GM18505 (cell line): ENCODE measurements around the gene THPO.

Experiments used
- ATAC-seq: cut with Tn5 transposase; IDR thresholded peaks from one replicate; pipeline ENCODE4 v1.9.1; 2021; ENCODE audit not compliant: unreplicated experiment
- POLR2A ChIP-seq: IDR thresholded peaks from 4 replicates; pipeline ENCODE4 v1.6.1; 2011; ENCODE audit warnings: borderline replicate concordance; ENCODE audit not compliant: insufficient read depth, insufficient read length; ENCODE audit errors: extremely low read depth

Gene THPO

DNA sequence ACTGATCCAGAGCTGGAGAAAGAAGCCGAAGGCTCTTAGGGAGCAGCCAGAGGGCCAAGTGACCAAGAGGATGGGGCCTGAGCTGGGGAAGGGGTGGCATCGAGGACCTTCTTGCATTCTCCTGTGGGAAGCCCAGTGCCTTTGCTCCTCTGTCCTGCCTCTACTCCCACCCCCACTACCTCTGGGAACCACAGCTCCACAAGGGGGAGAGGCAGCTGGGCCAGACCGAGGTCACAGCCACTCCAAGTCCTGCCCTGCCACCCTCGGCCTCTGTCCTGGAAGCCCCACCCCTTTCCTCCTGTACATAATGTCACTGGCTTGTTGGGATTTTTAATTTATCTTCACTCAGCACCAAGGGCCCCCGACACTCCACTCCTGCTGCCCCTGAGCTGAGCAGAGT lies 11.4 kb upstream of the THPO start:
- ATAC-seq, result no peak

DNA sequence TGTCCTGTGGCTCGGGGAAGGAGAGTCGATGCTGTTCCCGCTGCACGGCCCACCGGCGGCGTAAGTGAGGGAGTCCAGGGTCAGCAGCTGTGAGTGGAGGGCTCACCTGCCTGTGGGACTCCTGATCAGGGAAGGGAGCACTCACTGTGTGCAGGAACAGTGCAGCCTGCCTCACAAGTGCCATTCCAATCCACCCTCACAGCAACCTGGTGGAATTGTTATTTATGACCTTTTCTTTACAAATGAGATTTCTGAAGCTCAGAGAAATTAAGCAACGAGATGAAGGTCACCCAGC lies 10.9 kb upstream of the THPO start:
- TF ChIP-seq POLR2A, result no peak
- ATAC-seq, result no peak

More for the DNA sequence above, 11.4 kb upstream of the THPO start:
- TF ChIP-seq POLR2A, result no peak

DNA sequence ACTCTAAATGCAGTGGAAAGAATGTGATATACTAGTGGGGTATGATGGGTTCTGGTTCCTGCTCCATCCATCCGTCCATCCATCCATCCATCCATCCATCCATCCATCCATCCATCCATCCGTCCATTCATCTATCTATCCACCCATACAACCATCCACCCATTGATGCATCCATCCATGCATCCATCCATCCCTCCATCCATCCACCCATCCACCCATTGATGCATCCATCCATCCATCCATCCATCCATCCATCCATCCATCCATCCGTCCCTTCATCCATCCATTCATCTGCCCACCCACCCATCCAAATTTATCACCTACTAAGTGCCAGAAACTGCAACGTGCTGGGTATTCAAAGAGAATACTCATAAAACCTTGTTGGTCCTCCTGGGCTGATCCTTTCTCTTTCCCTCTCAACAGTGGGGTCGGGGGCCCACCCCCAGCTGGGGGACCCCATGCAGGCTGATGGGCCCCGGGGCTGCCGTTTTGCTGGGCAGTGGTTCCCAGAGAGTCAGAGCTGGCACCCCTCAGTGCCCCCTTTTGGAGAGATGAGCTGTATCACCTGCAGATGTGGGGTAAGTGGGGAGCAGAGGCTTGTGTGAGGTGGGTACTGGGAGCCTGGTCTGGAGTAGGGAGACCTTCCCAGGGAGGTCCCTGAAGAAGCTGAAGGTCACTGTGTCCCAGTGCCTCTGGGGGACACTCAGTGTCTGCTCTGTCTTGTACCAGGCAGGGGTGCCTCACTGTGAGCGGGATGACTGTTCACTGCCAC lies 10.3 kb upstream of the THPO start:
- ATAC-seq, result no peak
- no peak for TF ChIP-seq POLR2A

DNA sequence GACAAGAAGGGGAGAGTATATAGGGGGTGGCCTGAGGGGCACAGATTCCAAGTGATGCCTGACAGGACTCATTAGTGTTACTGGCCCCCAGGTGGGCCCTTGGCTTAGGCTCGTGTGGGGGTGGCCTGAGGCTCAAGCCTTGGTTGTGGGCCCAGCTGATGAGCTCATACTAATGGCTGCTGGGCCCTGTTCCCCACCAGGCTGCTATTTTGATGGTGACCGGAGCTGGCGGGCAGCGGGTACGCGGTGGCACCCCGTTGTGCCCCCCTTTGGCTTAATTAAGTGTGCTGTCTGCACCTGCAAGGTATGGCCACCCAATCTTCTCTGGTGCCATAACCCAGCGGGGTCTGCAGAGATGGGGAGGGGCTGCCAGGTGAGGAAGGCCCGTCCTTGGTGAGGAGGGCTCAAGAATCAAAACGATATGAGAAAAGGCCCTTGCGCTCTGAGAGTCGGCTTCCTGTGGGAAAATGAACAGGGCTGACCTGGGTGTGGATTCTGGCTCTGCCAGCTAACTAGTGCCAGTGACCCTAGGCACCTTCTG lies 9.2 kb upstream of the THPO start:
- no peak for ATAC-seq
- no peak for TF ChIP-seq POLR2A

DNA sequence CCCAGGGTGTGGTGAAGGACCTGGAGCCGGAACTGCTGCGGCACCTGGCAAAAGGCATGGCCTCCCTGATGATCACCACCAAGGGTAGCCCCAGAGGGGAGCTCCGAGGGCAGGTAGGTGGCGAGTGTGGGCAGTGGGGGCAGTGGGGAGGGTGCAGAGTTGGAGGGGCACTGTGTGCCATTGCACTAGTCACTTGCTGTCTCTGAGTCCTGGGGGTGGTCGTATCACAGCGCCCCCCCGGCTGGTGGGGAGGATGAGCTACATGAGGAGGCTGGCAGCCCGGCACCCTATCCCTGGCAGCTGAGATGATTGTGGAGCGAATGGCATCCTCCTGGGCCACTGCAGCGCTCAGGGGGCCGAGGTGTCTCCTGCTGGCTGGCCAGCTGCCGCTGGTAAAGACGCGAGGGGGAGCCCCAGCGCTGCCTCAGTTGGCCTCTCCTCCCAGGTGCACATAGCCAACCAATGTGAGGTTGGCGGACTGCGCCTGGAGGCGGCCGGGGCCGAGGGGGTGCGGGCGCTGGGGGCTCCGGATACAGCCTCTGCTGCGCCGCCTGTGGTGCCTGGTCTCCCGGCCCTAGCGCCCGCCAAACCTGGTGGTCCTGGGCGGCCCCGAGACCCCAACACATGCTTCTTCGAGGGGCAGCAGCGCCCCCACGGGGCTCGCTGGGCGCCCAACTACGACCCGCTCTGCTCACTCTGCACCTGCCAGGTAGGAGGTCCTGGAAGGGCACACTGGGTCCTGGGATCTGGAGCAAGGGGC lies 8.2 kb upstream of the THPO start:
- no peak for ATAC-seq
- no peak for TF ChIP-seq POLR2A

DNA sequence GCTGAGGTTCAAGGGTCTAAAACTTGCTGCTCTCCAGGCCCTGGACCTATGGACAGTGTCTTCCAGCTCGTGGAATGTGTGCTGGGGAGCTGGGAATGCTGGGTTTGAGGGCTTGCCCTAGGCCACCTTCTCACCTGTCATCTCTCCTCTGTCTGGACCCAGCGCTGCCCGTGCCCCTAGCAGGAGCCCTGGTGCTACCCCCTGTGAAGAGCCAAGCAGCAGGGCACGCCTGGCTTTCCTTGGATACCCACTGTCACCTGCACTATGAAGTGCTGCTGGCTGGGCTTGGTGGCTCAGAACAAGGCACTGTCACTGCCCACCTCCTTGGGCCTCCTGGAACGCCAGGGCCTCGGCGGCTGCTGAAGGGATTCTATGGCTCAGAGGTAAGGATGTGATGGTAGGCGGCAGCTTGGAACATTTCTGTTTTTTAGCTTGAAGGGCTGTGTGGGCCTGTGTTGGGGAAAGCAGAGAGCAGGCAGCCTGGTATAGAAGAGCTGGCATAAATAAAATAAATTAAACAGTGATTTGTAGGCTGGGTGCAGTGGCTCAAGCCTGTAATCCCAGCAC lies 6.9 kb upstream of the THPO start:
- ATAC-seq, result no peak
- no peak for TF ChIP-seq POLR2A

DNA sequence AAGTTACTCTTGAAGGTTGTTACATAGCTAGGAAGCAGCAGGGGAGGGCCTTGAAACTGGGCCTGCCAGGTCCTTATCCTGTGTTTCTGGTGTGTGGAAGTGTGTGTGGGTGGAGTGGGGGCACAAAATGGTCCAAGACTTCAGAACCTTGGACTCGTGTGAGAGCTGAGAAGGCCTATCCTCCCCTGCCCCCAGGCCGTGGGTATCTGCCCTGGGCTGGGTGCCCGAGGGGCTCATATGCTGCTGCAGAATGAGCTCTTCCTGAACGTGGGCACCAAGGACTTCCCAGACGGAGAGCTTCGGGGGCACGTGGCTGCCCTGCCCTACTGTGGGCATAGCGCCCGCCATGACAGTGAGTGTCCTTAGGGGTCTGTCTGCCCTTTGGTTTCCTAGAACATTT lies 6.3 kb upstream of the THPO start:
- ATAC-seq, result no peak
- no peak for TF ChIP-seq POLR2A

DNA sequence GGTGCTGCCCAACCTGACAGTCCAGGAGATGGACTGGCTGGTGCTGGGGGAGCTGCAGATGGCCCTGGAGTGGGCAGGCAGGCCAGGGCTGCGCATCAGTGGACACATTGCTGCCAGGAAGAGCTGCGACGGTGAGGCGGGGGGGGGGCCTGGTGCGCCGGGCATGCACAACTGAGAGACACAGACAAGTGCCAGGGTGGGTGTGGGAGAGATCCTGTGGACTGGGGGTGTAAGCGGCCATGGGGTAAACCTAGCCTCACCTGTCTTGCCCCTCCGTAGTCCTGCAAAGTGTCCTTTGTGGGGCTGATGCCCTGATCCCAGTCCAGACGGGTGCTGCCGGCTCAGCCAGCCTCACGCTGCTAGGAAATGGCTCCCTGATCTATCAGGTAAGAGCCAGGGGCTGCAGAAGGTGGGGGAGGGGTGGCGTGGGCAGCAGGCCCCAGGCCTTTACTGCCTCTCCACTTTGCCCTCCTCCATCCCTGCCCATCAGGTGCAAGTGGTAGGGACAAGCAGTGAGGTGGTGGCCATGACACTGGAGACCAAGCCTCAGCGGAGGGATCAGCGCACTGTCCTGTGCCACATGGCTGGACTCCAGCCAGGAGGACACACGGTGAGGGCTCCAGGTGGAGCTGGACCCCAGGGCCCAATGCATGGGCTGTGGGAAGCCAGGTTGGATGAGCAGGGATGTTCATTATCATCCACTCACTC lies 5.2 kb upstream of the THPO start:
- ATAC-seq, result no peak
- no peak for TF ChIP-seq POLR2A

DNA sequence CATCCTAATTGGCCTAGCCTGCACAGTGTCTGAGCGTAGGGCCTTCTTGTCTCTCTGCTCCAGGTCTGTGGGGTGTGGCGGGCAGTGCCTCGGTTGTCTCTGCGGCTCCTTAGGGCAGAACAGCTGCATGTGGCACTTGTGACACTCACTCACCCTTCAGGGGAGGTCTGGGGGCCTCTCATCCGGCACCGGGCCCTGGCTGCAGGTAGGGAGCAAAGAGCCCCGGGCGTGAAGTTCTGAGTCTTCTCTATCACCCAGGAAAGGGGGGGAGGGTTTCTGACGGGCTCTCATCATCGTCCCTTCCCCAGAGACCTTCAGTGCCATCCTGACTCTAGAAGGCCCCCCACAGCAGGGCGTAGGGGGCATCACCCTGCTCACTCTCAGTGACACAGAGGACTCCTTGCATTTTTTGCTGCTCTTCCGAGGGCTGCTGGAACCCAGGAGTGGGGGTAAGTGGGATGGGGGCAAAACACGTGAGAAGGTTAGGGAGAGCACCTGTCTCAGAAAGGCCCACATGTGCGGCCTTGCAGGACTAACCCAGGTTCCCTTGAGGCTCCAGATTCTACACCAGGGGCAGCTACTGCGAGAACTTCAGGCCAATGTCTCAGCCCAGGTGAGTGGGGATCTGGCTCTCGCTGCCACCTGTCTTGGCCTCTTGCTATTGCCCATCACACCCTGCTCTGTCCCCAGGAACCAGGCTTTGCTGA lies 4.5 kb upstream of the THPO start:
- TF ChIP-seq POLR2A, result no peak

DNA sequence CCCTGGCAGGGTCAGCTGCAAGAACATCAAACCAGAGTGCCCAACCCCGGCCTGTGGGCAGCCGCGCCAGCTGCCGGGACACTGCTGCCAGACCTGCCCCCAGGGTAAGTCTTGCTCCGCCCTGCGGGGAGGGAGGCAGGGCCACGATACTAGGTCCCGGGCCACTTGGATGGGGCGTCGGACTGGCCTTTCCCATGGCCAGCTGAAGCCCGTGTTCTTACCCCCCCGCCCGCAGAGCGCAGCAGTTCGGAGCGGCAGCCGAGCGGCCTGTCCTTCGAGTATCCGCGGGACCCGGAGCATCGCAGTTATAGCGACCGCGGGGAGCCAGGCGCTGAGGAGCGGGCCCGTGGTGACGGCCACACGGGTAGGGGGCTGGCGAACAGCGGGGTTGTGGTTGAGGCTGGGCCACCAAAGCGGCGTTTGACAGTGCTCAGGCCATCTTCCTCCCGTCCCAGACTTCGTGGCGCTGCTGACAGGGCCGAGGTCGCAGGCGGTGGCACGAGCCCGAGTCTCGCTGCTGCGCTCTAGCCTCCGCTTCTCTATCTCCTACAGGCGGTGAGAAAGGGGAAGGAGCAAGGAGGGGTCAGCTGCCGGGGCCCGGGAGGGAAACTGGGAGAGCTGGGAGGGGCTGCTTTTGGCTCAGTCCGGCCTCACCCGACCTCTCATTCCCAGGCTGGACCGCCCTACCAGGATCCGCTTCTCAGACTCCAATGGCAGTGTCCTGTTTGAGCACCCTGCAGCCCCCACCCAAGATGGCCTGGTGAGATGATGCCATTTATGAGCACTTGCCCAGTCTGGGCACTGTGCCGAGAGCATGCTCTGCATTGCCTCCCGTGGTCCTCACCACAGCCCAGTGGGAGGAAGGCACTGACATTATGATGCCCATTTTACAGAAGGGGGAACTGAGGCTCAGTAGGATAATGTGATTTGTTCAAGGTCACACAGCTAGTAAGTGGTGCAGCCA lies 3.5 kb upstream of the THPO start:
- TF ChIP-seq POLR2A, result no peak
- ATAC-seq, result no peak

More for the DNA sequence above, 4.5 kb upstream of the THPO start:
- no peak for ATAC-seq

DNA sequence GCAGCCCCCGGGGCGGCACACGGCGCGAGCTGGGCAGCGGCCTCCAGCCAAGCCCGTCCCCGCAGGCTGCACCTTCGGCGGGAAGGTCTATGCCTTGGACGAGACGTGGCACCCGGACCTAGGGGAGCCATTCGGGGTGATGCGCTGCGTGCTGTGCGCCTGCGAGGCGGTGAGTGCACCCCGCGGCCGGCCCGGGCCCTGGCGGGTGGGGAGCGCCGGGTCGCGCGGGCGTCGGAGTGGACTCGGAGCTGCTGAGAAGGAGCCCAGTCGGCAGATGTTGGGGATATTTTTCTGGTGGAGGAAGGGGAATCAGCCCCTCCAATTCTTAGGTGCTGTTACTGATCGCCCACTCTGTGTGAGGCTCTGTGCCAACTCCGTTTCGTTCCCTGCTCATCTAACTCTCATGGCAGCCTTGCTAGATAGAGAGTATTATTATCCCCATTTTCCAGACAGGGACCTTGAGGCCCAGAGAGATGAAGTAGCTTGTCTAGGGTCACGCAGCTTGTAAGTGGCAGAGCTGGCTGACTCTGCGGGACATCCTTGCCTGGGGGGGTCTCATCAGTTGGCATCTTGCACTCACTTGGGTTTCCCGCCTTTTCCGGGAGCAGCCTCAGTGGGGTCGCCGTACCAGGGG lies 2.7 kb upstream of the THPO start:
- no peak for TF ChIP-seq POLR2A
- no peak for ATAC-seq
